Glomerular endothelial cell (primary cell): ENCODE results near the gene CRK. TPM values are rescaled to one million over a fixed set of nuclear protein-coding genes. Genes with fewer than 3 reads are reported as not detected.

ENCODE experiments used
- DNase-seq: peaks from one replicate; pipeline ENCODE4 v3.0.0-alpha.2; 2011; ENCODE audit warnings: low read depth, low spot score; ENCODE audit errors: extremely low read depth
- total RNA-seq: library from RNA; depleted of rRNA; stranded (reverse); fragments of >200 nt; gene quantifications from 2 replicates; pipeline ENCODE4 v1.2.3, GENCODE V29; 2015

The CRK gene
- total RNA-seq, 1 donor from 2014 or later, result 79.9 TPM

GRCh38 chr17:1486802-1487695 is 31.0 kb upstream of the CRK start:
- DNase-seq, result no peak

GRCh38 chr17:1485423-1486376 is 29.7 kb upstream of the CRK start:
- no peak for DNase-seq

GRCh38 chr17:1484676-1485422 is 28.8 kb upstream of the CRK start:
- no peak for DNase-seq

GRCh38 chr17:1484060-1484535 is 28.1 kb upstream of the CRK start:
- DNase-seq, result no peak

- no peak for DNase-seq
Measured at GRCh38 chr17:1482680-1483079, 26.6 kb upstream of the CRK start.

- no peak for DNase-seq
Measured at GRCh38 chr17:1481736-1482135, 25.7 kb upstream of the CRK start.

- no peak for DNase-seq
Measured at GRCh38 chr17:1480747-1481465, 24.9 kb upstream of the CRK start.

GRCh38 chr17:1478418-1478817 is 22.4 kb upstream of the CRK start:
- DNase-seq, result no peak

- DNase-seq, result no peak
Measured at GRCh38 chr17:1475321-1475854, 19.4 kb upstream of the CRK start.

- DNase-seq, result no peak
Measured at GRCh38 chr17:1474402-1475189, 18.6 kb upstream of the CRK start.

- DNase-seq, result no peak
Measured at GRCh38 chr17:1473841-1474240, 17.8 kb upstream of the CRK start.

GRCh38 chr17:1473170-1473569 is 17.1 kb upstream of the CRK start:
- no peak for DNase-seq

GRCh38 chr17:1471911-1472821 is 16.1 kb upstream of the CRK start:
- DNase-seq, result no peak

GRCh38 chr17:1471490-1471889 is 15.5 kb upstream of the CRK start:
- DNase-seq, result no peak

GRCh38 chr17:1470755-1471462 is 14.9 kb upstream of the CRK start:
- no peak for DNase-seq

GRCh38 chr17:1470071-1470754 is 14.2 kb upstream of the CRK start:
- DNase-seq, result no peak
